Left renal cortex interstitium (tissue), 4 donors: ENCODE results near the gene EDN3. TPM values are rescaled to one million over a fixed set of nuclear protein-coding genes. Genes with fewer than 3 reads are reported as not detected.

Experiments
- DNase-seq, 4 donors: peaks; one replicate each; pipeline ENCODE4 v3.0.0-alpha.2; 2013; ENCODE audit warnings: low read depth in 4 of 4, low spot score in 2 of 4, missing footprints in 1 of 4
- polyA plus RNA-seq, 4 donors: library from polyadenylated mRNA; unstranded; fragments of 120-200 nt; gene quantifications; one replicate each; pipeline ENCODE4 v1.2.1, GENCODE V29; 2013; ENCODE audit not compliant: insufficient read length in 4 of 4

The EDN3 gene
- polyA plus RNA-seq, 4 donors, result 5.2 to 7.4 (median 6.3) TPM

- DNase-seq, result no peak
Measured at GRCh38 chr20:59307270-59307669, 6.9 kb downstream of the EDN3 start.

- DNase-seq, result no peak
Measured at GRCh38 chr20:59308493-59309201, 8.2 kb downstream of the EDN3 start.

GRCh38 chr20:59309218-59309617 lies 8.8 kb downstream of the EDN3 start:
- DNase-seq, result no peak

- DNase-seq, result no peak
Measured at GRCh38 chr20:59314997-59315396, 14.6 kb downstream of the EDN3 start.

GRCh38 chr20:59316911-59317731 lies 16.7 kb downstream of the EDN3 start:
- DNase-seq, result no peak

- DNase-seq, result no peak
Measured at GRCh38 chr20:59318201-59318790, 17.9 kb downstream of the EDN3 start.

GRCh38 chr20:59318803-59319202 lies 18.4 kb downstream of the EDN3 start:
- DNase-seq, result no peak

- no peak for DNase-seq
Measured at GRCh38 chr20:59320426-59320825, 20.0 kb downstream of the EDN3 start.

GRCh38 chr20:59320854-59321647 lies 20.6 kb downstream of the EDN3 start:
- no peak for DNase-seq

- DNase-seq, result no peak
Measured at GRCh38 chr20:59322081-59322480, 21.7 kb downstream of the EDN3 start.

- DNase-seq, result no peak
Measured at GRCh38 chr20:59322585-59323454, 22.4 kb downstream of the EDN3 start.

GRCh38 chr20:59323731-59324130 lies 23.3 kb downstream of the EDN3 start:
- no peak for DNase-seq

GRCh38 chr20:59324521-59325141 lies 24.2 kb downstream of the EDN3 start:
- DNase-seq, result peak in 1 of 4 donors; percentile 42

GRCh38 chr20:59325142-59325523 lies 24.7 kb downstream of the EDN3 start:
- DNase-seq, result no peak

GRCh38 chr20:59326188-59326587 lies 25.8 kb downstream of the EDN3 start:
- DNase-seq, result no peak

- no peak for DNase-seq
Measured at GRCh38 chr20:59328071-59328470, 27.7 kb downstream of the EDN3 start.

GRCh38 chr20:59331721-59332329 lies 31.4 kb downstream of the EDN3 start:
- DNase-seq, result no peak

- no peak for DNase-seq
Measured at GRCh38 chr20:59333260-59333845, 32.9 kb downstream of the EDN3 start.

- DNase-seq, result no peak
Measured at GRCh38 chr20:59333951-59334350, 33.5 kb downstream of the EDN3 start.
